Upper lobe of right lung (tissue), 1 donor: Measurements from ENCODE around the gene HERC6. TPM values are rescaled to one million over a fixed set of nuclear protein-coding genes. Genes with fewer than 3 reads are reported as not detected.

ENCODE experiments used
- ATAC-seq: fragments of 200-7000 bp; cut with Tn5 transposase; one replicate; pipeline ENCODE4 v1.9.1; 2020; ENCODE audit warnings: mild to moderate bottlenecking, moderate library complexity
- DNase-seq: peaks from one replicate; pipeline ENCODE4 v3.0.0-alpha.2; 2020
- H3K27ac ChIP-seq: fragments of 200-600 bp; one replicate; pipeline ENCODE4 v1.8.0; 2022
- H3K27me3 ChIP-seq: fragments of 200-600 bp; one replicate; pipeline ENCODE4 v1.8.0; 2022; ENCODE audit warnings: mild to moderate bottlenecking
- H3K36me3 ChIP-seq: fragments of 200-600 bp; one replicate; pipeline ENCODE4 v1.8.0; 2022
- H3K4me1 ChIP-seq: fragments of 200-600 bp; one replicate; pipeline ENCODE4 v1.8.0; 2022
- H3K4me3 ChIP-seq: fragments of 200-600 bp; one replicate; pipeline ENCODE4 v1.8.0; 2022; ENCODE audit warnings: mild to moderate bottlenecking
- H3K9me3 ChIP-seq: fragments of 200-600 bp; one replicate; pipeline ENCODE4 v1.8.0; 2022
- CTCF ChIP-seq: fragments of 200-600 bp; IDR thresholded peaks from one replicate; pipeline ENCODE4 v1.8.0; 2022; ENCODE audit warnings: antibody characterized with exemption
- intact Hi-C: fragments of 100-400 bp; cut with DNase I; formaldehyde crosslinking; loops from one replicate; pipeline ENCODE4 v1.11.0; 2022
- total RNA-seq: library from RNA; stranded (reverse); fragmentation: NEBNext Ultra II Directional; extraction: Animal tissue kit (Norgen Biotek cat#: 25700); gene quantifications from one replicate; pipeline ENCODE4 v1.2.1, GENCODE V29; 2021
- donor health status: DM: no; HTN: yes; CAD: no; lungs with severe emphysema.

The HERC6 gene
- total RNA-seq, 1 donor from 2014 or later = 13.0 TPM

- Histone ChIP-seq H3K27ac (no peak overlapping the region), H3K27me3 (no peaks in the 10 kb centered on the region), H3K4me3 (no peak overlapping the region), H3K36me3 (no peaks in the 10 kb centered on the region), H3K4me1 (peaks cover 8% of the 10 kb centered on the region), H3K9me3 (no peaks in the 10 kb centered on the region)
- ATAC-seq = no peak
- DNase-seq = no peak
- intact Hi-C loops = no loop called here
- no peak for TF ChIP-seq CTCF
Measured at GRCh38 chr4:88350786-88351185, 27.9 kb upstream of the HERC6 start.

GRCh38 chr4:88352062-88352740 is 26.5 kb upstream of the HERC6 start:
- peak overlapping the region; percentile 47 for H3K27ac ChIP-seq
- no peaks in the 10 kb centered on the region for H3K27me3 ChIP-seq
- peak; percentile 85 for ATAC-seq
- no peak for DNase-seq
- TF ChIP-seq CTCF = peak; percentile 8
- no peak overlapping the region for H3K4me3 ChIP-seq
- H3K9me3 ChIP-seq = no peaks in the 10 kb centered on the region
- H3K36me3 ChIP-seq = no peaks in the 10 kb centered on the region
- peaks cover 8% of the 10 kb centered on the region for H3K4me1 ChIP-seq
- intact Hi-C loops = no loop called here

- DNase-seq (no peak), ATAC-seq (no peak)
- H3K27me3 ChIP-seq = no peaks in the 10 kb centered on the region
- H3K36me3 ChIP-seq = no peaks in the 10 kb centered on the region
- H3K4me3 ChIP-seq = no peak overlapping the region
- no peak overlapping the region for H3K27ac ChIP-seq
- H3K4me1 ChIP-seq = peaks cover 8% of the 10 kb centered on the region
- no peaks in the 10 kb centered on the region for H3K9me3 ChIP-seq
- TF ChIP-seq CTCF = no peak
- intact Hi-C loops = no loop called here
Measured at GRCh38 chr4:88353324-88353723, 25.3 kb upstream of the HERC6 start.

- no peak for TF ChIP-seq CTCF
- no peak for ATAC-seq
Measured at GRCh38 chr4:88356771-88357170, 21.9 kb upstream of the HERC6 start.

GRCh38 chr4:88357262-88357661 is 21.4 kb upstream of the HERC6 start:
- no peak for TF ChIP-seq CTCF
- Histone ChIP-seq H3K4me3 (no peak overlapping the region), H3K9me3 (no peaks in the 10 kb centered on the region), H3K27ac (no peak overlapping the region), H3K4me1 (no peaks in the 10 kb centered on the region), H3K36me3 (no peaks in the 10 kb centered on the region), H3K27me3 (no peaks in the 10 kb centered on the region)
- no peak for ATAC-seq
- intact Hi-C loops = no loop called here
- DNase-seq = no peak

More at GRCh38 chr4:88356771-88357170, 21.9 kb upstream of the HERC6 start:
- Histone ChIP-seq H3K27me3 (no peaks in the 10 kb centered on the region), H3K27ac (no peak overlapping the region), H3K4me3 (no peak overlapping the region), H3K9me3 (no peaks in the 10 kb centered on the region), H3K36me3 (no peaks in the 10 kb centered on the region), H3K4me1 (peaks cover 3% of the 10 kb centered on the region)
- intact Hi-C loops = no loop called here
- no peak for DNase-seq

- Histone ChIP-seq H3K9me3 (no peaks in the 10 kb centered on the region), H3K4me1 (no peaks in the 10 kb centered on the region), H3K27me3 (no peaks in the 10 kb centered on the region), H3K27ac (no peak overlapping the region), H3K36me3 (no peaks in the 10 kb centered on the region), H3K4me3 (no peak overlapping the region)
- DNase-seq (no peak), ATAC-seq (no peak)
- TF ChIP-seq CTCF = no peak
- intact Hi-C loops = no loop called here
Measured at GRCh38 chr4:88359558-88359957, 19.1 kb upstream of the HERC6 start.
